Measurements from ENCODE around the gene FXYD5. TPM values are rescaled to one million over a fixed set of nuclear protein-coding genes. Genes with fewer than 3 reads are reported as not detected.

FXYD5 gene
- total and polyA plus RNA-seq, 2 donors (not counting 1 experiment from before 2014, with no cell fraction given), result 19.8 to 100 TPM

- DNase-seq (ENCODE audit: low read depth in 2 of 2), result no peak
- H3K27me3 ChIP-seq (ENCODE audit: control insufficient read depth, insufficient read depth, low read length), result no peaks in the 10 kb centered on the region
- no peak overlapping the region for H3K4me2 ChIP-seq (ENCODE audit: extremely low read depth, insufficient read depth, low read length)
- no peaks in the 10 kb centered on the region for H3K79me2 ChIP-seq (ENCODE audit: control insufficient read depth, insufficient read depth, low read length)
- no peak overlapping the region for H3K27ac ChIP-seq (ENCODE audit: insufficient read depth, low read length)
- H3K4me1 ChIP-seq (ENCODE audit: control insufficient read depth, extremely low read depth, insufficient read depth, low read length), result no peaks in the 10 kb centered on the region
- no peaks in the 10 kb centered on the region for H3K36me3 ChIP-seq (ENCODE audit: control insufficient read depth, insufficient read depth, low read length)
- H2AFZ ChIP-seq (ENCODE audit: low read length), result no peak overlapping the region
- no peaks in the 10 kb centered on the region for H4K20me1 ChIP-seq (ENCODE audit: control insufficient read depth, extremely low read depth, insufficient read depth, low read length)
- no peak overlapping the region for H3K4me3 ChIP-seq (replicated peaks in 1 of 4; ENCODE audit: control extremely low read depth in 1 of 4, insufficient read depth in 1 of 4, low read depth in 3 of 4, low read length in 4 of 4)
- TF ChIP-seq, protein P1, sequence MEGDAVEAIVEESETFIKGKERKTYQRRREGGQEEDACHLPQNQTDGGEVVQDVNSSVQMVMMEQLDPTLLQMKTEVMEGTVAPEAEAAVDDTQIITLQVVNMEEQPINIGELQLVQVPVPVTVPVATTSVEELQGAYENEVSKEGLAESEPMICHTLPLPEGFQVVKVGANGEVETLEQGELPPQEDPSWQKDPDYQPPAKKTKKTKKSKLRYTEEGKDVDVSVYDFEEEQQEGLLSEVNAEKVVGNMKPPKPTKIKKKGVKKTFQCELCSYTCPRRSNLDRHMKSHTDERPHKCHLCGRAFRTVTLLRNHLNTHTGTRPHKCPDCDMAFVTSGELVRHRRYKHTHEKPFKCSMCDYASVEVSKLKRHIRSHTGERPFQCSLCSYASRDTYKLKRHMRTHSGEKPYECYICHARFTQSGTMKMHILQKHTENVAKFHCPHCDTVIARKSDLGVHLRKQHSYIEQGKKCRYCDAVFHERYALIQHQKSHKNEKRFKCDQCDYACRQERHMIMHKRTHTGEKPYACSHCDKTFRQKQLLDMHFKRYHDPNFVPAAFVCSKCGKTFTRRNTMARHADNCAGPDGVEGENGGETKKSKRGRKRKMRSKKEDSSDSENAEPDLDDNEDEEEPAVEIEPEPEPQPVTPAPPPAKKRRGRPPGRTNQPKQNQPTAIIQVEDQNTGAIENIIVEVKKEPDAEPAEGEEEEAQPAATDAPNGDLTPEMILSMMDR (conservative IDR thresholded peaks at IDR 0.05 in 1 of 2, IDR thresholded peaks at IDR 0.05 in 1 of 2; ENCODE audit: low read depth in 1 of 2, low read length in 2 of 2), result no peak
- TF ChIP-seq EZH2 (IDR thresholded peaks at IDR 0.05; ENCODE audit: low read length, missing control alignments), result no peak
- no peak overlapping the region for H3K9ac ChIP-seq (ENCODE audit: insufficient read depth, low read length)
- no peaks in the 10 kb centered on the region for H3K9me3 ChIP-seq (ENCODE audit: control insufficient read depth, insufficient read depth, low read depth, low read length)
Observed at GRCh38 chr19:35116072-35116801, 38.3 kb upstream of the FXYD5 start.

DNA sequence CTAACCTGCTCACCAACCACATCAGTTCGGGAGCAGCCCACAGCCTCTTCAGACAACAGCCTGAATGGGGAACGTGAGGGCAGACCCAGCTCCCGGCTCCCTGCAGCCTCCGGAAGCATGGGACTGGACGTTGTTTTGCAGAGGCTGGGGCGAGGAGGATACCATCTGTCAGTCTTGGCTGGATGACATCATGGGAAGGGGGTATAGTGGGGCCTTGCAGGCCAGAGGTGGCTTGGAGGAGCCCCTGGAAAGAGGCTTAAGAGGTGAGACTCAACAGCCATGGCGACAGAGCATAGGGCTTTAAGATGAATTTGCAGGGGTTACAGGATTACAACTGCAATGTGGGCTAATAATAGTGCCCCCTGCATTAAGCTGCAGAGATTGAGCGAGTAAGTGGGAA is 37.4 kb upstream of the FXYD5 start:
- H3K79me2 ChIP-seq (ENCODE audit: control insufficient read depth, insufficient read depth, low read length), result no peaks in the 10 kb centered on the region
- H3K4me3 ChIP-seq (replicated peaks in 1 of 4; ENCODE audit: control extremely low read depth in 1 of 4, insufficient read depth in 1 of 4, low read depth in 3 of 4, low read length in 4 of 4), result no peak overlapping the region
- no peaks in the 10 kb centered on the region for H3K27me3 ChIP-seq (ENCODE audit: control insufficient read depth, insufficient read depth, low read length)
- no peak overlapping the region for H3K4me2 ChIP-seq (ENCODE audit: extremely low read depth, insufficient read depth, low read length)
- H3K4me1 ChIP-seq (ENCODE audit: control insufficient read depth, extremely low read depth, insufficient read depth, low read length), result no peaks in the 10 kb centered on the region
- no peak for DNase-seq (ENCODE audit: low read depth in 2 of 2)
- H3K27ac ChIP-seq (ENCODE audit: insufficient read depth, low read length), result no peak overlapping the region
- H3K36me3 ChIP-seq (ENCODE audit: control insufficient read depth, insufficient read depth, low read length), result no peaks in the 10 kb centered on the region
- no peaks in the 10 kb centered on the region for H3K9me3 ChIP-seq (ENCODE audit: control insufficient read depth, insufficient read depth, low read depth, low read length)
- no peaks in the 10 kb centered on the region for H4K20me1 ChIP-seq (ENCODE audit: control insufficient read depth, extremely low read depth, insufficient read depth, low read length)
- H3K9ac ChIP-seq (ENCODE audit: insufficient read depth, low read length), result no peak overlapping the region
- no peak overlapping the region for H2AFZ ChIP-seq (ENCODE audit: low read length)
- no peak for TF ChIP-seq EZH2 (IDR thresholded peaks at IDR 0.05; ENCODE audit: low read length, missing control alignments)
- TF ChIP-seq, protein P1 (conservative IDR thresholded peaks at IDR 0.05 in 1 of 2, IDR thresholded peaks at IDR 0.05 in 1 of 2; ENCODE audit: low read depth in 1 of 2, low read length in 2 of 2), result no peak

- Histone ChIP-seq H3K9me3 (ENCODE audit: control insufficient read depth, insufficient read depth, low read depth, low read length) (no peaks in the 10 kb centered on the region), H3K79me2 (ENCODE audit: control insufficient read depth, insufficient read depth, low read length) (no peaks in the 10 kb centered on the region), H3K4me1 (ENCODE audit: control insufficient read depth, extremely low read depth, insufficient read depth, low read length) (no peaks in the 10 kb centered on the region), H3K9ac (ENCODE audit: insufficient read depth, low read length) (no peak overlapping the region), H3K27me3 (ENCODE audit: control insufficient read depth, insufficient read depth, low read length) (no peaks in the 10 kb centered on the region), H2AFZ (ENCODE audit: low read length) (no peak overlapping the region), H3K4me2 (ENCODE audit: extremely low read depth, insufficient read depth, low read length) (no peak overlapping the region), H3K36me3 (ENCODE audit: control insufficient read depth, insufficient read depth, low read length) (no peaks in the 10 kb centered on the region), H3K4me3 (replicated peaks in 1 of 4; ENCODE audit: control extremely low read depth in 1 of 4, insufficient read depth in 1 of 4, low read depth in 3 of 4, low read length in 4 of 4) (no peak overlapping the region), H3K27ac (ENCODE audit: insufficient read depth, low read length) (no peak overlapping the region), H4K20me1 (ENCODE audit: control insufficient read depth, extremely low read depth, insufficient read depth, low read length) (no peaks in the 10 kb centered on the region)
- DNase-seq (ENCODE audit: low read depth in 2 of 2), result no peak
- TF ChIP-seq, protein P1 (conservative IDR thresholded peaks at IDR 0.05 in 1 of 2, IDR thresholded peaks at IDR 0.05 in 1 of 2; ENCODE audit: low read depth in 1 of 2, low read length in 2 of 2), result no peak
- TF ChIP-seq EZH2 (IDR thresholded peaks at IDR 0.05; ENCODE audit: low read length, missing control alignments), result no peak
Observed at GRCh38 chr19:35117799-35118198, 36.7 kb upstream of the FXYD5 start.

Measured in fibroblast of lung (primary cell).